ENCODE results near the gene IGLL1.

The IGLL1 gene

DNA sequence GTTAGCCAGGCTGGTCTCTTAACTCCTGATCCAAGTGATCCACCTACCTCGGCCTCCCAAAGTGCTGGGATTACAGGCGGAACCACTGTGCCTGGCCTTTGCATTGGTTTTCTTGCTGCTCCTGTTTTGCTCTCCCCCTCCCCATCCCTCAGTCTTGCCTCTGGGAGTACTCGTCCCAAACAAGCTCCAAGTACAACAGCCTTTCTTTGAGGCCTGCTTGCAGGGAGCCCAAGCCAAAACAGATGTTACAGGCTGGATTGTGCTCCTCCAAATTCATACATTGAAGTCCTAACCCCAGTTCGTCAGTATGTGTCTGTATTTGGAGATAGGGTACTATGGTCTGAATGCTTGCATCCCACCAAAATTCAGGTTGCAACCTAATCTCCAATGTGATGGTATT lies 8.6 kb downstream of the IGLL1 start:
- H3K4me3 ChIP-seq (replicated peaks; ENCODE audit: insufficient read depth, low read length) = no peak overlapping the region
- no peak overlapping the region for H3K27ac ChIP-seq (replicated peaks)
- no peak for DNase-seq (ENCODE audit: low read depth in 1 of 2, low spot score in 1 of 2)
- H3K27me3 ChIP-seq (ENCODE audit: insufficient read depth, poor library complexity, severe bottlenecking) = peaks cover 5% of the 10 kb centered on the region
- TF ChIP-seq CTCF (IDR thresholded peaks at IDR 0.05; ENCODE audit: insufficient read depth, low read length) = no peak
- TF ChIP-seq POLR2AphosphoS5 (IDR thresholded peaks at IDR 0.05; ENCODE audit: low read depth) = no peak
- no peak for TF ChIP-seq GABPA (IDR thresholded peaks at IDR 0.05; ENCODE audit: low read depth)
- TF ChIP-seq, protein P1, sequence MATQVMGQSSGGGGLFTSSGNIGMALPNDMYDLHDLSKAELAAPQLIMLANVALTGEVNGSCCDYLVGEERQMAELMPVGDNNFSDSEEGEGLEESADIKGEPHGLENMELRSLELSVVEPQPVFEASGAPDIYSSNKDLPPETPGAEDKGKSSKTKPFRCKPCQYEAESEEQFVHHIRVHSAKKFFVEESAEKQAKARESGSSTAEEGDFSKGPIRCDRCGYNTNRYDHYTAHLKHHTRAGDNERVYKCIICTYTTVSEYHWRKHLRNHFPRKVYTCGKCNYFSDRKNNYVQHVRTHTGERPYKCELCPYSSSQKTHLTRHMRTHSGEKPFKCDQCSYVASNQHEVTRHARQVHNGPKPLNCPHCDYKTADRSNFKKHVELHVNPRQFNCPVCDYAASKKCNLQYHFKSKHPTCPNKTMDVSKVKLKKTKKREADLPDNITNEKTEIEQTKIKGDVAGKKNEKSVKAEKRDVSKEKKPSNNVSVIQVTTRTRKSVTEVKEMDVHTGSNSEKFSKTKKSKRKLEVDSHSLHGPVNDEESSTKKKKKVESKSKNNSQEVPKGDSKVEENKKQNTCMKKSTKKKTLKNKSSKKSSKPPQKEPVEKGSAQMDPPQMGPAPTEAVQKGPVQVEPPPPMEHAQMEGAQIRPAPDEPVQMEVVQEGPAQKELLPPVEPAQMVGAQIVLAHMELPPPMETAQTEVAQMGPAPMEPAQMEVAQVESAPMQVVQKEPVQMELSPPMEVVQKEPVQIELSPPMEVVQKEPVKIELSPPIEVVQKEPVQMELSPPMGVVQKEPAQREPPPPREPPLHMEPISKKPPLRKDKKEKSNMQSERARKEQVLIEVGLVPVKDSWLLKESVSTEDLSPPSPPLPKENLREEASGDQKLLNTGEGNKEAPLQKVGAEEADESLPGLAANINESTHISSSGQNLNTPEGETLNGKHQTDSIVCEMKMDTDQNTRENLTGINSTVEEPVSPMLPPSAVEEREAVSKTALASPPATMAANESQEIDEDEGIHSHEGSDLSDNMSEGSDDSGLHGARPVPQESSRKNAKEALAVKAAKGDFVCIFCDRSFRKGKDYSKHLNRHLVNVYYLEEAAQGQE (IDR thresholded peaks at IDR 0.05; ENCODE audit: insufficient replicate concordance, low read depth) = no peak
- no peak for TF ChIP-seq SPI1 (IDR thresholded peaks at IDR 0.05; ENCODE audit: borderline replicate concordance, low read depth)

DNA sequence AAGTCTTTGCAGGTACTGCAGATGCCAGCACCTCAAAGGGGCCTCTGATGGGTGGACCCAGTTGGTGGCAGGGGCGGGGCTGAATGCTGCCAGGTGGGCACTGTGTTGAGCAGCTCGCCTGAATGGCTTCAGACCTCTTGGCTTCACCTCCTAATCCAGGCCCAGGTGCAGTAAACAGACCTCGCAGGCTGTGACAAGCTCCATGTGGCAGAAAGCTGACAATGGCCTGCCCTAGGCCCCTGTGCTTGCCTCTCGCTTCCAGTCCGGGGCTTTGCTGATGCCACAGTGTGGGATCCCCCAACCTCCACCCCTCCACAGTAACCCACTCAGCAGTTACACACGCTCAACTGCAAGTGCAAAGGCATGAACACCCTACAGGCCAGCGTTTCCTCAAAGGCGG lies 9.4 kb downstream of the IGLL1 start:
- Histone ChIP-seq H3K27ac (replicated peaks) (no peak overlapping the region), H3K4me3 (replicated peaks; ENCODE audit: insufficient read depth, low read length) (no peak overlapping the region), H3K27me3 (ENCODE audit: insufficient read depth, poor library complexity, severe bottlenecking) (peaks cover 9% of the 10 kb centered on the region)
- no peak for DNase-seq (ENCODE audit: low read depth in 1 of 2, low spot score in 1 of 2)
- no peak for TF ChIP-seq SPI1 (IDR thresholded peaks at IDR 0.05; ENCODE audit: borderline replicate concordance, low read depth)
- TF ChIP-seq POLR2AphosphoS5 (IDR thresholded peaks at IDR 0.05; ENCODE audit: low read depth) = no peak
- TF ChIP-seq GABPA (IDR thresholded peaks at IDR 0.05; ENCODE audit: low read depth) = no peak
- TF ChIP-seq, protein P1 (IDR thresholded peaks at IDR 0.05; ENCODE audit: insufficient replicate concordance, low read depth) = no peak
- TF ChIP-seq CTCF (IDR thresholded peaks at IDR 0.05; ENCODE audit: insufficient read depth, low read length) = no peak

DNA sequence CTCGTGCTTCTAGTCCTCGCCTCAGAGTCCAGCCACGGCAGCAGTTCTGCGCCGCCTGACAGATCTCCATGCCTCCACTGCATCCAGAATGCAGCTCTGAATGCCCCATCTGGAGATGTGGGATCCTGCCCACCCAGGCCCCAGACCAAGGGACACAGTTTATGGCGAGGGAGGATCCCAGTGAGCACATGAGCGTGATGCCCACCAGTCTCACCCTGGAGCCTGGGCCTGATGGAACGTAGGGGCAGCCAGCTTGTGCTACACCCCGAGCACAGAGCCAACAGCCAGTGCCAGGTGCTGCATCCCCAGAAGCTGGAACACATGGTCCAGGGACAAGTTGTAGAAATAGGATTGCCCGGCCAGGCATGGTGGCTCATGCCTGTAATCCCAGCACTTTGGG lies 10.4 kb downstream of the IGLL1 start:
- Histone ChIP-seq H3K4me3 (replicated peaks; ENCODE audit: insufficient read depth, low read length) (no peak overlapping the region), H3K27me3 (ENCODE audit: insufficient read depth, poor library complexity, severe bottlenecking) (peaks cover 12% of the 10 kb centered on the region), H3K27ac (replicated peaks) (no peak overlapping the region)
- no peak for DNase-seq (ENCODE audit: low read depth in 1 of 2, low spot score in 1 of 2)
- TF ChIP-seq POLR2AphosphoS5 (IDR thresholded peaks at IDR 0.05; ENCODE audit: low read depth) = no peak
- TF ChIP-seq SPI1 (IDR thresholded peaks at IDR 0.05; ENCODE audit: borderline replicate concordance, low read depth) = no peak
- TF ChIP-seq GABPA (IDR thresholded peaks at IDR 0.05; ENCODE audit: low read depth) = no peak
- no peak for TF ChIP-seq CTCF (IDR thresholded peaks at IDR 0.05; ENCODE audit: insufficient read depth, low read length)
- TF ChIP-seq, protein P1 (IDR thresholded peaks at IDR 0.05; ENCODE audit: insufficient replicate concordance, low read depth) = no peak
